Breast epithelium (tissue), 3 donors: ENCODE results near the gene WDTC1.

ENCODE experiments used
- CTCF ChIP-seq, 3 donors: fragments of 450-650 bp; IDR thresholded peaks; one replicate each; pipeline ENCODE4 v1.5.1; 2016 to 2017; ENCODE audit warnings: antibody characterized with exemption in 3 of 3, mild to moderate bottlenecking in 3 of 3, moderate library complexity in 3 of 3
- POLR2A ChIP-seq: fragments of 450-650 bp; IDR thresholded peaks from one replicate; pipeline ENCODE4 v1.6.1; 2016; ENCODE audit warnings: antibody characterized with exemption, mild to moderate bottlenecking, moderate library complexity
- POLR2AphosphoS5 ChIP-seq, 3 donors: sonication (generic); formaldehyde crosslinking; IDR thresholded peaks; one replicate each; pipeline ENCODE4 v1.6.1; 2017; ENCODE audit warnings: antibody characterized with exemption in 3 of 3

- TF ChIP-seq CTCF (IDR thresholded peaks at IDR 0.05) (no peak), POLR2AphosphoS5 (IDR thresholded peaks at IDR 0.05) (no peak), POLR2A (no peak)
These were observed 99.4 kb downstream of the WDTC1 start for GRCh38 chr1:27333717-27334279.
